ENCODE measurements around the gene ABLIM3. TPM values are rescaled to one million over a fixed set of nuclear protein-coding genes. Genes with fewer than 3 reads are reported as not detected.

The ABLIM3 gene
- total RNA-seq, 1 experiment from 2014 or later, result 111 TPM

DNA sequence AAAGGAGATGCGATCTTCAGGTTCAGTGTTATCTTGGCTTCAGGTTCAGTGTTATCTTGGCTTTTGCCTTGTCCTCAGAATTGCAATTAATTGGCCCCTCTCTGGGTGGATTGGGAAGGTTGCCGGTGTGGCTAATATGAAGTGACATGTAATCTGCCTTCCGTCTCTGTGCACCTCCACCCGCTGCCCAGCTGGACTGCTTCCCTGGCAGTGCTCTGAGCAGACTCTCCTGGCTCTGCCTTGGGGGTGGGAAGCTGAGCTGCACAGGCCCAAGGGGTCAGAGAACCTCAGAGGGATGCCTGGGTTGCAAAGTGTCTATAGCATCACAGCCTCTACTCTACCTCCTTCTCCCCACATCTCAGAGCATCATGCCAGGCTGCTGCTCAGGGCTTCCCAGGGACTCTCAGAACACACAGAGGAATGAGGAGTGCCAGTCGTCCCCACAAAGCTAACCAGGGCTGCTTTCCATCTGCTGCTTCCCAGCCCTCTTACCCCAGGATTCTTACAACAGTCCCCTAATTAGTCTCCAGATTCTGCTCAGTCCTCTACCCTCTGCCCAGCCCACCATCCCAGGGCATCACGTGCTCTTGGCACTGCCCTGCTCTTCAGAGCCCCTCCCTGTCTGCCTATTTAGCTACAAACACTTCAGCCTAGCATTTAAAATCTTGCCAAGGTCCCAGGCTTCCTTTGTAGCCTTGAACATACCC, 76.0 kb downstream of the ABLIM3 start:
- CTCF ChIA-PET, result no interaction called here
- H3K4me3 ChIP-seq, result no peak overlapping the region
- H3K36me3 ChIP-seq (ENCODE audit: low read depth), result peaks cover 27% of the 10 kb centered on the region
- H3K79me2 ChIP-seq (ENCODE audit: low read depth), result no peaks in the 10 kb centered on the region
- H3F3A ChIP-seq (ENCODE audit: insufficient read depth, low read depth), result peaks cover 6% of the 10 kb centered on the region; the same call in 1 of the 2 replicates
- H3K9me3 ChIP-seq (ENCODE audit: insufficient read depth, low read depth), result no peaks in the 10 kb centered on the region
- TF ChIP-seq EZH2 (IDR thresholded peaks at IDR 0.05; ENCODE audit: low read depth), result no peak
- TF ChIP-seq, protein P1, sequence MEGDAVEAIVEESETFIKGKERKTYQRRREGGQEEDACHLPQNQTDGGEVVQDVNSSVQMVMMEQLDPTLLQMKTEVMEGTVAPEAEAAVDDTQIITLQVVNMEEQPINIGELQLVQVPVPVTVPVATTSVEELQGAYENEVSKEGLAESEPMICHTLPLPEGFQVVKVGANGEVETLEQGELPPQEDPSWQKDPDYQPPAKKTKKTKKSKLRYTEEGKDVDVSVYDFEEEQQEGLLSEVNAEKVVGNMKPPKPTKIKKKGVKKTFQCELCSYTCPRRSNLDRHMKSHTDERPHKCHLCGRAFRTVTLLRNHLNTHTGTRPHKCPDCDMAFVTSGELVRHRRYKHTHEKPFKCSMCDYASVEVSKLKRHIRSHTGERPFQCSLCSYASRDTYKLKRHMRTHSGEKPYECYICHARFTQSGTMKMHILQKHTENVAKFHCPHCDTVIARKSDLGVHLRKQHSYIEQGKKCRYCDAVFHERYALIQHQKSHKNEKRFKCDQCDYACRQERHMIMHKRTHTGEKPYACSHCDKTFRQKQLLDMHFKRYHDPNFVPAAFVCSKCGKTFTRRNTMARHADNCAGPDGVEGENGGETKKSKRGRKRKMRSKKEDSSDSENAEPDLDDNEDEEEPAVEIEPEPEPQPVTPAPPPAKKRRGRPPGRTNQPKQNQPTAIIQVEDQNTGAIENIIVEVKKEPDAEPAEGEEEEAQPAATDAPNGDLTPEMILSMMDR (conservative IDR thresholded peaks at IDR 0.05), result no peak
- POLR2A ChIA-PET (ENCODE audit: unreplicated experiment), result no interaction called here
- H3K4me1 ChIP-seq (replicated peaks; ENCODE audit: insufficient read depth), result no peaks in the 10 kb centered on the region
- H2AFZ ChIP-seq, result no peak overlapping the region
- H3K4me2 ChIP-seq, result no peak overlapping the region
- H3K27me3 ChIP-seq (ENCODE audit: insufficient read depth, low read depth), result no peaks in the 10 kb centered on the region
- no peak for DNase-seq
- no peaks in the 10 kb centered on the region for H4K20me1 ChIP-seq (ENCODE audit: insufficient read depth)
- BruUV-seq (replicated peaks), result no TSS peak
- intact Hi-C loops (cut with micrococcal nuclease; ENCODE audit: unreplicated experiment), result no loop called here
- no peaks in the 10 kb centered on the region for H3K9me2 ChIP-seq (ENCODE audit: insufficient read depth)
- no peak overlapping the region for H3K27ac ChIP-seq

DNA sequence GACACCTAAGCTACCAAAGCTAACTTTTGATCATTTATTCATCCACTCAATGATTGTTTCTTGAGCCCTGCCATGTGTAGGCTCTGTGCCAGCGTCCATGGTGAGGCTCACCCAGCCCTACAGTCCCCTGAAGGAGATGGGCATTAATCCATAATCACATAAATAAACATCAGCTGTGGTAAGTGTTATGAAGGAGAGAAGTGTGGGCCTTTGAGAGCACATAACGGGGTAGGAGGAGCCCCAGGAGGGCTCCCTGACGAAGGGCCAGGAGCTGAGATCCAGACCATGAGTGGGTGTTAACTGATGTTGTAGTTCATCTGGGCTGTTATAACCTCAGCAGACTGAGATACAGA, 76.5 kb downstream of the ABLIM3 start:
- Histone ChIP-seq H3K27ac (no peak overlapping the region), H3K9me2 (ENCODE audit: insufficient read depth) (no peaks in the 10 kb centered on the region), H3K27me3 (ENCODE audit: insufficient read depth, low read depth) (no peaks in the 10 kb centered on the region), H3K4me3 (no peak overlapping the region), H3K4me2 (no peak overlapping the region), H3K79me2 (ENCODE audit: low read depth) (no peaks in the 10 kb centered on the region), H3K4me1 (replicated peaks; ENCODE audit: insufficient read depth) (no peaks in the 10 kb centered on the region), H3F3A (ENCODE audit: insufficient read depth, low read depth) (peaks cover 6% of the 10 kb centered on the region; the same call in 1 of the 2 replicates), H3K36me3 (ENCODE audit: low read depth) (peaks cover 27% of the 10 kb centered on the region), H2AFZ (no peak overlapping the region), H4K20me1 (ENCODE audit: insufficient read depth) (no peaks in the 10 kb centered on the region), H3K9me3 (ENCODE audit: insufficient read depth, low read depth) (no peaks in the 10 kb centered on the region)
- BruUV-seq (replicated peaks), result no TSS peak
- CTCF ChIA-PET, result no interaction called here
- POLR2A ChIA-PET (ENCODE audit: unreplicated experiment), result no interaction called here
- no peak for DNase-seq
- intact Hi-C loops (cut with micrococcal nuclease; ENCODE audit: unreplicated experiment), result no loop called here
- no peak for TF ChIP-seq EZH2 (IDR thresholded peaks at IDR 0.05; ENCODE audit: low read depth)
- TF ChIP-seq, protein P1 (conservative IDR thresholded peaks at IDR 0.05), result no peak

DNA sequence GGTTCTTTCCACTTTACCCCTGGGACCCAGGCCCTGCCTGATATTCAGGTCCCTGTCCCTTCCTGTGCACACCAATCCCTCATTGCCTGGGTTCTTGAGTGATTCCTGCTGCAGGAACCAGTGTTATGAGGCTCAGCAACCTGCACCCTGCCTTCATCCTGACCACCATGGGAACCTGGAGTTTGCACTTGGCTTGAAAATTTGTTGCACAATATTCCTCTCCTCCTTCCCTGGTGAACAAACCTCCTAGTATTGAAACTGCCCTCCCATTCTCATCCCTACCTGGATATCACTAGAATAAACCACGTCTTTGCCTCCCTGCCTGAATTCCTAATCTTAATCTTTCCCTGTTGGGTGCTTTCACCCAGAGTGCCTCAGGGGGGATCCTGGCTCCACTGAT, 78.3 kb downstream of the ABLIM3 start:
- Histone ChIP-seq H2AFZ (no peak overlapping the region), H3K4me1 (replicated peaks; ENCODE audit: insufficient read depth) (no peaks in the 10 kb centered on the region), H3K36me3 (ENCODE audit: low read depth) (peaks cover 23% of the 10 kb centered on the region), H3K4me2 (no peak overlapping the region), H3K27ac (no peak overlapping the region), H3K4me3 (no peak overlapping the region), H3K27me3 (ENCODE audit: insufficient read depth, low read depth) (no peaks in the 10 kb centered on the region), H4K20me1 (ENCODE audit: insufficient read depth) (no peaks in the 10 kb centered on the region), H3K9me2 (ENCODE audit: insufficient read depth) (no peaks in the 10 kb centered on the region), H3K9me3 (ENCODE audit: insufficient read depth, low read depth) (no peaks in the 10 kb centered on the region), H3K79me2 (ENCODE audit: low read depth) (no peaks in the 10 kb centered on the region), H3F3A (ENCODE audit: insufficient read depth, low read depth) (peaks cover 6% of the 10 kb centered on the region; the same call in 1 of the 2 replicates)
- no peak for DNase-seq
- CTCF ChIA-PET, result no interaction called here
- TF ChIP-seq, protein P1 (conservative IDR thresholded peaks at IDR 0.05), result no peak
- no peak for TF ChIP-seq EZH2 (IDR thresholded peaks at IDR 0.05; ENCODE audit: low read depth)
- intact Hi-C loops (cut with micrococcal nuclease; ENCODE audit: unreplicated experiment), result no loop called here
- no TSS peak for BruUV-seq (replicated peaks)
- POLR2A ChIA-PET (ENCODE audit: unreplicated experiment), result no interaction called here
